HG02798 (cell line): ENCODE data around the gene PARN.
"Not testable (repeated sequence)": the region's sequence is repeated elsewhere in the genome, so short reads cannot be mapped to it uniquely, and the experiment has no call there.

Source experiments
- ATAC-seq: cut with Tn5 transposase; IDR thresholded peaks from one replicate; pipeline ENCODE4 v1.9.1; 2021; ENCODE audit warnings: mild to moderate bottlenecking; ENCODE audit not compliant: unreplicated experiment, poor library complexity

The PARN gene

DNA sequence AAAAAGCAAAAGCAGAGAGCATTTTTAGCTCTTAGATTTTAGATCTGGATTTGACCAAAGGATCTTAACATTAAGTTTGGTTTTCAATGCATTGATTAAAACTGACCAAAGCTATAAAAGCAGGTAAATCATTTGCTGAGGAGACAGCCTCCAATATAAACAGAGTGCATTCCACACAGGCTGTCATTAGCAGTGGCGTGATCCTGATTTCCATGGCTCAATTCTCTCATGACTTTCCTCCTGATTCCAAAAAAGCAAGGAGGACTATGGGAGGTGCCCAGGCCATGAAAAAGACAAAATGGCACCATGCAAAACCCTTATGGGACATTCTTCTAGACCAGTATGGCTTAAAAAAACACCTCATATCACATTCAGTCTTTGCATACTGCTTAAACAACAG, 53.5 kb downstream of the PARN start:
- no peak for ATAC-seq

DNA sequence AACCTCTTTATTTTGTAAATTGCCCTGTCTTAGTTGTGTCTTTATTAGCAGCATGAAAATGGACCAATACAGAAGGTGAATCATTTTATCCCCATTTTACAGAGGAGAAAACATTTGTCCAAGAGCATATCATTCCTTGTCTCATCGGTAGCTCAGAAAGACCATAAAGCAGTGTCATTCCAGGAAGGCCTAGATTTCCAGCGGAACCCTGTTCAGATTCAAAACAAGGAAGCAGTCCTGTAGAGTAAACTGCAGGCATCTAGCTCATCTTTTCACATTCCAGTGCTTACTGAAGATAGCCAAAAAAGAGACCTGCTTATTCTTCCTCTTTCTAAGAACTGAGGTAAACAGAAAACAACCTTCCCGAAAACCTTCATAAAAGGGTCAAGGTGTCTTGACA, 54.0 kb downstream of the PARN start:
- ATAC-seq: no peak

DNA sequence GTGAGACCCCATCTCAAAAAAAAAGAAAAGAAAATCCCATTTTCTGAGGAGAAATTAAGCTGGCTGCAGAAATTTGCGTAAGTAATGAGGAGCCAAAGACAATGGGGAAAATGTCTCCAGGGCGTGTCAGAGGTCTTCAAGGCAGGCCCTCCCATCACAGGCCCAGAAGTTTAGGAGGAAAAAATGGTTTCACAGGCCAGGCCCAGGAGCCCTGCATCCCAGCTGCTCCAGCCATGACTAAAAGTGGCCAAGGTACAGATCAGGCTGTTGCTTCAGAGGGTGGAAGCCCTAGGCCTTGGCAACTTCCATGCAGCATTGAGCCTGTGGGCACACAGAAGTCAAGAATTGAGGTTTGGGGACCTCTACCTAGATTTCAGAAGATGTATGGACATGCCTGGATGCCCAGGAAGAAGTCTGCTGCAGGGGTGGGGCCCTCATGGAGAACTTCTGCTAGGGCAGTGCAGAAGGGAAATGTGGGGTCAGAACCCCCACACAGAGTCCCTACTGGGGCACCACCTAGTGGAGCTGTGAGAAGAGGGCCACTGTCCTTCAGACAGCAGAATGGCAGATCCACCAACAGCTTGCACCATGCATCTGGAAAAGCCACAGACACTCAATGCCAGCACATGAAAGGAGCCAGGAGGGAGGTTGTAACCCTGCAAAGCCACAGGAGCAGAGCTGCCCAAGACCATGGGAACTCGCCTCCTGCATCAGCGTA, 55.2 kb downstream of the PARN start:
- not testable (repeated sequence) for ATAC-seq

DNA sequence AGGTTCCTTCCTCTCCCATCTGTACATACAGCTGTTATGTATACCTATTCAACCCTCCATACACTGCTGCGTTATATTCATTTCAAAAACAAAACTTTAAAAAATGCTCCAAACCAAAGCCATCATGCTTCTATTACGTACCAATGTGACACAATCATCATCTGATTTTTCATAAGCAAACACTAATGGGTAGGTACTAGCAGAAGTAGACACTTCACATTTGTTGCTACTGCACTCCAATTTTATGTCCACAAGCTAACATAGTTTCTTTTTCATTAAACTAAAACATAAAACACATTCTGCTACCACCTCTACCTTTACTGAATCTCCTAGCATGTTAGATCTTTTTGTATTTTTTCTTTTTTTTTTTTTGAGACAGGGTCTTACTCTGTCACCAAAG, 57.5 kb downstream of the PARN start:
- ATAC-seq: no peak

DNA sequence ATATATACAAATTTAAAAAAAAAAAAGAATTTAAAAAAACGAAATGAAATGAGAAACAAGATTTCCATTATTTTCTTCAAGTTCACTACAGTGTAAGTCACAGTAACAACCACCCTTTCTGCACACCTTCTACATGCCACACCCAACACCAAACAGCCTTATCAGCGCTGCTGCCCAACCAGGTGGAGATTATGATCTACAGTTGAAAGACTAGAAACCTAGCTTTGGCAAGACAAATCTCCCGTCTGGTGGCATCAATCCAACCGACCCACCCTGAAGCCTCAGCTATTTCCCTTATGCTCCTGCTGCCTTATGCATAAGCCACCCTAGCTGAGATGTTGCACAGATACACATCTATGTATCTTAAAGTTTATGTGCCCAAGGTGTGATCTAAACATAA, 60.8 kb downstream of the PARN start:
- no peak for ATAC-seq

DNA sequence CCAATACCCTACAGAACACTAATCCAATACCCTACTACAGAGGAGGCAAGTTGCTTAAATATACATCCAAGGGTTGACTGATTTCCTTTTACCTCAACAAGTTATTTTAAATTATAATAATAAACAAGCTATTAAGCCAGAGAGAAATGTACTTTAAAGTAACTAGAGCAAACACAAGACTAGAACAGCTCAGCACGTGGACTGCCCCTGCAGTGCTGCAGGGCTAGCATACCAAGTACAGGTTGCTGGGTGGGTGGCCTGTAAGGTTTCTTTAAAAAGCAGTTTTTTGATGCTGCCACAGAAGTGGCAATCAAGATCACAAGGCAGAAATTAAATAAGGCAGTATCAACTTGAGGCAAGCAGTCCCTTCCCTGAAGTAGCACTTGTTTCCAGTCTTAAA, 63.5 kb downstream of the PARN start:
- ATAC-seq: no peak

DNA sequence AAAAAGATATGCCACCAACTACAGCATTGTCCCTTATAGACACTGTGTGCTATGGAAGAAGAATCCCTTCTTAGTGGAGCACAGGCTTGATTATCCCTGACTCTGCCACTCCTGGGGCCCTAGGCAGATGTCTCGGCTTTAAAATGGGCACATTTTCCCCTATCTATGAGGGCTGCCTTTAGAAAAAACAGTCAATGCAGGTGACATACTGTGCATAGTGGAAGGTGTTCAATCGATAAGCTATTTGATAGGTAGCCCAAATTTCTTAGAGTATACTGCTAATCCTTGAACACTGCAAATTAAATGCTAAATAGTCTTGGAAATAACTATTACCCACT, 64.4 kb downstream of the PARN start:
- no peak for ATAC-seq

DNA sequence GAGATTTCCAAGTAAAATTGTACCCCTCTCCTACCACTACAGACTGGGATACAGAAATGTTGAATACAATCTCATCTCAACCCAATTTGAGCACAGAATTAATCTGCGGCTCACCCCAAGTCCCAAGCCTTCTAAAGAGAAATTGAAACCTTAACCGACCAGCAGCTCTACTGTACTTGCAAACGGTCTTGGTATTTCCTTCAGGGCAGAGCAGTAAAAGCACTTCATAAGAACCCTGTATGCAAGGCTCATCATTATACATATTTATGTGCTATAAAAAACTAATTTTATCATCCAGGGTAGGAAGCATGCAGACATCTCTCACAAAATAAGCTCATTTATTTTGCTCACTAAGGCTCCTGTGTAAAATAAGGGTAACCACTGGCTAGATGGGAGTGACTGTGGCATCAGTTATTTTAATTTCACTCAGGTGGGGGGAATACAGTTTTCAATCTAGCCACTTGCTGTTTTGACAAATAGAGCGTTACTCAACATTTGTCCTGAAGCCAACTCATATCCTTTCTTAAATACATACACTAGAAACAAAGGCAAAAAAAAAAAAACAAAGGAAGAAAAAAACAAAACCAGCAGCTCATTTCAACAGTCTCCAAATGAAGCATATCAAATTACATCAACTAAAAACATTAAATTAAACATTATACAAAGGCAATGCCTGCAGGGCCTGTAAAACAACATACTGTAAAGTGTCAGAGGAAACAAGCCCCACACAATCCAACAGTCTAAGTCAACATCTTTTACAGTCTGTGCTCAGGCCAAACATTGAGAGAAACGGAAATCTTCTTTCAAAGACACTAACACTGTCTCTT, 65.0 kb downstream of the PARN start:
- ATAC-seq: no peak

DNA sequence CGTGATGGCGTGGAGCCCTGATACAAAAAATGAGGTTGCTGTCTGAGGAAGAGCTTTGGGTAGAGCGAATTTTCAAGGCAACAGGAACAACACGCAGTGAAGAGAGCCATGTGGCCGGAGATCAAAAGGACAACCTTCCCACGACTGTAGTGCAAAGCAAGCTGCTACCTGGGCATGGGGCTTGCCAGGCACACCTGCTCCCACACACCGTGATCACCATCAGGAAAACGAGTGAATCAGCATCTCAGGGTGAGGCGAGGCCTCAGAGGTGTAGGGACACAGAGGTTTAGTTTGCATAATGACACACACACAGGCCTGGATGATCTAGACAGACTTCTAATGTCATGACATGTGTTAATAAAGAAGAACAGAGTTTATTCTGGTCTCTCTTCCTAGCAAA, 65.7 kb downstream of the PARN start:
- ATAC-seq: no peak

DNA sequence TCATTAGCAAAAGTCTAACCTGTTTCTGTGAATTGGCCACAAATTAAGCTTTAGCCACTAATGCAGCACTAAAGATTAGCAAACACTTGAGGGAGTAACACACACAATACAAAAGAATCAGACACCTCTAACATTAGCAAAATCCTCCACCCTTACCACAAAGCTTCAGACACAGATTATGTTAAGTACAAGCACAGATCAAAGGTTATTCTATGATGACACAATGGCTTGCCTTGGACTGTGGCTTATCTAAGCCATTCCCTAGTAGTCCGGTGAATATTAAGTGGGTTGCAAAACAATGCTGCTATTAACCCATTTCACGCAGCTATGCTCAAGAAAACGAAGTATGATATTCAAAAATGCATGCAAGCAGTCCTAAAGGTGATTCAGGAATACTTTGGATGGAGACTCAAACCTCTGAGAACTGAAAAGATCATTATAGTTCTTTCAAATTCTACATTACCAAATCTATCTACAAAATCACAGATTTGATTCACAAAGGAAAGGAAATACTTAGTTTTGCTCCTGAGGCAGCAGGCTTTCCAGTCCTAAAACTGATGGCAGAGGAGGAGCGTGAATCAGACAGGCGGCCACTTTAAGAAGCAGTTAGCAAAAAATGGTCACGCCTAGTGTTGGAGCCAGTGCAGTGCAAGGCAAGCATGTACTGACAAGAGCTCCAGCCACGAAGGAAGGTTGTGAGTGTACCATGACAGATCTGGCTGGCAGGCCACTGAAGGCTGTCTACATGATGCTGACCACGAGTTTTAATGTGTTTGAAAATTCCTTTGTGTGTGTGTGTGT, 67.2 kb downstream of the PARN start:
- ATAC-seq: no peak

DNA sequence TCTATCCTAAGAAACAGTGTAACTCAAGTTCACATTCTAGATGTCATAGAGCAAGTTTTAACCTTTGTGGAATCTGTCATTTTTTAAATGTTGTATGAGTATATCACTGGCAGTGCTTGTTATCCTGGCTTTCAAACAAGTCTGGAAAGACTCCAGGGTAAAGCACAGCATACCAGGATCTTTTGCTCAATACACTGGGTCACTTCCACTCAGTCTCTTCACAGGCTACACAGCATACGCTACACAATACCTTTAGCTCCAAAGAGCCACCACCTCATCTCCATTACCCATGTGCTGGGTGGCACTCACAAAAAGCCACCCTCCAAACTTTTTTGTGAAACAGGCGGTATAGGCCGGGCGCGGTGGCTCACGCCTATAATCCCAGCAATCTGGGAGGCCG, 69.5 kb downstream of the PARN start:
- ATAC-seq: no peak

DNA sequence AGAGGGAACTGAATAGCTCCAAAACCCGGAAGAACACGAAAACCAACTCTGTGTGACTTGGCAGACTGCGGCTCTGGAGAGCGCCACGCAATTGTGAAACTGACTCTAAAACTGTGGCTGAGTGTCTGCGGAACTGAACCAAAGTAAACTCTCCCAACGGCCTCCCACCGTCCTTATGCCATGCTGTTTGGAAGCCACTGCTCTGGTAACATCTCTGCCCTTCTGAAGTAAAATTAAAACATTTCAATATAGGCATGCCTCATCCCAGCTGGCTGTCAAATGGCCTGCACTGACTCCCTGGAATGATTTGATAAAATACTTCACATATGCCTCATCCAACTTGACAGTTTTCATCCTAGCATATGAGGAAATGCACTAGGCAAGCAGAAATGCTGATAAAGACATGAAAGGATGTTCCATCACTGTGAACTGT, 70.2 kb downstream of the PARN start:
- peak; percentile 83 for ATAC-seq

DNA sequence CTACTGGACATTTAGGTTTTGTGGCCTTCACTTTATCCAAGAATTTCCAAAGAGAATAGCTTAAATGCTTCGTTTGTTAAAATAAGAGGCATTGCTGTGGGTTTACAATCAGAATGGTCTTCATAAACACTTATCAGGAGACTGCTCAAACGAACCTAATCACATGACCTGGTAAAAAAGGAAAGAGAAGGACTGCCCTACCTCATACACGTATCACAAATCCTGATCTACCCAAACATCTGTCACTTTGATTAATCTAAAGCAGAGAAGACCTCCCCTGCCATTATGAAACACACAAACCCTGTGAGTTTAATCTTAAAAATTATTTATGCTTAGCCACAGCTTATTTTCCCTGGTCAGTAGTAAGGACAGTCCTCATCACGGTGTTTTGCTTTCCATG, 76.6 kb downstream of the PARN start:
- no peak for ATAC-seq

DNA sequence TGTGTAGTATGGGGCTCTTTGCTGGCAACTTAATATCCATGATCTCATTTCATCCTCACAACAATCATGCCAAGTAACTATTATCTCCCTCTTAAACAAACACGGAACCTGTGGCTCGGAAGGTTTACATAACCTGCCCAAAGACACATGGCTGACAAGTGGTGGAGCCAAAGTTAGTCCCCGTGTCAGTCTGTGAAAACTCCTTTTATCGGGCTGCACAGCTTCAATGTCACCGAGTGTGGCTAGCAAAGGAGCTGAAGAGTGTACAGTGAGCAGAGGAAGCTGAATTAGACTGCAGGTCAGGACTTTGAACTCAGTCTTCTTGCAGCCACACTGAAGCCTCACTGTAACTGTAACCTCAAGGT, 80.3 kb downstream of the PARN start:
- ATAC-seq: no peak

DNA sequence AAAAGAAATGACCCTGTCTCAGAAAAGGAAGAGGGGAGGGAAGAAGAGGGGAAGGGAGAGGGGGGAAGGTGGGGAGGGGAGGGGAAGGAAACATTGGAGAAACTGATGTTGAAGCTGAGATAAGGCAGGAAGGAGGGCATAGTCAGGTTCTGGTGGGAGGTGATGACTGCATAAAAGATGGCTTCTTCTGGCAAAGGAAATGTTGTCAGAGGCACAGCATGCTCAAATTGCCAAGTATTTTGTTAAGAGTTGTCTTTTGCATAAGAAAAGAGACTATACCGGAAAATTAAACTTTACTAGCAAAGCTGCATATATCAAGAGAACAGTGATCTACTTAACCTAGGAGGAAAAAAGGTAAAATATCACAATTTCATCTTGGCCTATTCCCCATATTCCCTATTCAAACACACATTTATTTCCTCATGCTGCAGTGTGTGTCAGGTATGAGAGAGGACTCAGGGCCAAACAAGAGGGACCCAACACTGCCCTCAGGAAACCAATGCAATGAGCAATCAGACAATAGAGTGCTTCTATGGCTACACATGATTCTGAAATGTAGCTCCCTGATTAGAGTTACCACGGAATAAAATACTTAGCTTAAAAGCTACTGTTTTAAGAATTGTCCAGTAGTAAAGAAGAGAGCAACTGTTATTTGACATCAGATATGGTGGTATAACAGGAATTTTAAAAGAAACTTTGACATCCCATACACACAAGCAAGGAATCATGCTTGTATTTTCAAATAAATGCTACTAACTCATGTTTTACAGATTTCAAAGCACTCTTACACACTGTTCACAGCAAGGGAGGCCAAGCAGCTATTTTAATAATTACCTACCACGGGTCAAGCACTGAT, 80.9 kb downstream of the PARN start:
- no peak for ATAC-seq

DNA sequence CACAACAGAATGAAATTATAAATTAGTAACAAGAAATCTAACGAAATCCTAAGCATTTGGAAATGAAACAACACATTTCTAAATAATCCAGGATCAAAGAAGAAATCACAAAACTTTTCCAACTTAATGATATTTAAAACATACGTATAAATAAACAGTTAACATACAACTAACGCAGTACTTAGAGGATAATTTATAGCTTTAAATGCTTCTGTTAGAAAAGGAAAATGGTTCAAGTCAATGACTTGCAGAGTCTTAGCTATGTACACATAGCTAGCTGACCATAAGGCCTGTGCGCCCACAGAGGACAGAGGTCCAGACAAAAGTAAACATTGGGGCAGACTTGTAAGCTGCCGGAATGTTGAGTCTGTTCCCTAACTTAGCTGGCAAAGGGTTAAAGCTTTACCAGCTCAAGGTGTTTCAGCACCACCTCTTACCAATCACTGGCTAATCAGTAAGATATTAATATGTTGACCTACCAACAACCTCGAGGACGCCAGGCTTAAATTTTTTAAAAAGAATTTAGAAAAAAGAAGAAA, 84.6 kb downstream of the PARN start:
- ATAC-seq: no peak

DNA sequence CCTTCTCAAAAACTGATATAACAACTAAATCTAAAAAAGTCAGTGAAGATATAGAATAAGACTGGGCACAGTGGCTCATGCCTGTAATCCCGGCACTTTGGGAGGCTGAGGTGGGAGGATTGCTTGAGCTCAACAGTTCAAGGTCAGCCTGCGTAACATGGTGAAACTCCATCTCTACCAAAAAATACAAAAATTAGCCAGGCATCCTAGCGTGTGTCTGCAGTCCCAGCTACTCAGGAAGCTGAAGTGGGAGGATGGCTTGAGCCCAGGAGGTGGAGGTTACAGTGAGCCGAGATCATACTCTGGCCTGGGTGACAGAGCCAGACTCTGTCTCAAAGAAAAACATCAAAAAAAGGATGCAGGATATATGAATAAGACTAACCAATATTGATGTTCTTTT, 85.2 kb downstream of the PARN start:
- not testable (repeated sequence) for ATAC-seq

DNA sequence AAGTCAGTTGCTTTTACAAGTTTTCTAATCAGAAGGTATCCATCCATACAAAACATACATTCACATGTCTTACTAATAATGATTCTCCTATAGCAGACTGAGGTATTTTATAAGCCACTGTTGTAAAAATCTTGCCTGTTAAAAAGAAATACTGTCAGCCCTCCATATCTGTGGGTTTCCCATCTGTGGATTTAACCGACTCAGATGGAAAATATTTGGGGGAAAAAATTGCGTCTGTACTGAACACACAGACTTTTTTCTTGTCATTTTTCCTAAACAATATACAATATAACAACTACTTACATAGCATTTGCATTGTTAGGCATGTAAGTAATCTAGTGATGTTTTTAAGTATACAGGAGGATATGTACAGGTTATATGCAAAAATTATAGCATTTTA, 90.4 kb downstream of the PARN start:
- ATAC-seq: no peak

DNA sequence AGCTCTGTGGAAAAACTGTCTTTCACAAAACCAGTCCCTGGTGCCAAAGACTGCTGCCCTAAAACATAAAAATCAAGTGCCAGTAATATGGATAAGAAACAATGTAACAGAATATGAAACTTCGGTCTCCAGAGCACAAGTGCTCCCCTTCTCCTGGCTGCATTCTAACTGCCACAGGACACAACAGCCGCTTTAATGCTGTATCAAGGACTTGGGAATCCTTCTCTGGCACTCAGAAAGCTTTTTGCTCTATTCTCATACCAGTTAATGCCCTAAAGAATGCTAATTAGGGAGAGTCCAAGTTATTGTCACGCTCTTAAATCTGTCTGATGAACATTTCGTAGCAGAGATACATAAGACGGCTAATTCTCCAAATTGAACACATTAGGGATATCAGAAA, 90.9 kb downstream of the PARN start:
- ATAC-seq: no peak

DNA sequence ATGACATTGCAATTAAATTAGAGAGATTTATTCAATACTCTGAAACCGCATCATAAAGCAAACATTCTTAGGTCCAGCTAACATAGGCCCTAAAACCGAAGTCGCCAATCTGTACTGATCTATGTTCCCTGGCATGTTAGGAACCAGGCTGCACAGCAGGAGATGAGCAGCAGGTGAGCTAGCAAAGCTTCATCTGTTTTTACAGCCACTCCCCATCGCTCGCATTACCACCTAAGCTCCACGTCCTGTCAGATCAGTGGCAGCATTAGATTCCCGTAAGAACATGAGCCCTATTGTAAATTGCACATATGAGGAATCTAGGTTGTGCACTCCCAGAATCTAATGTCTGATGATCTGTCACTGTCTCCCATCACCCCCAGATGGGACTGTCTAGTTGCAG, 91.5 kb downstream of the PARN start:
- no peak for ATAC-seq
